HG03159 (cell line): ENCODE data around the gene ATP2B3.
A peak's percentile ranks its signal among the peaks of the same experiment; 100 is the strongest.
"Not testable (repeated sequence)": the region's sequence is repeated elsewhere in the genome, so short reads cannot be mapped to it uniquely, and the experiment has no call there.

Experiments used
- ATAC-seq: cut with Tn5 transposase; IDR thresholded peaks from one replicate; pipeline ENCODE4 v1.9.1; 2021; ENCODE audit warnings: mild to moderate bottlenecking, moderate library complexity; ENCODE audit not compliant: unreplicated experiment

Gene ATP2B3

GRCh38 chrX:153592091-153592833 lies 74.8 kb downstream of the ATP2B3 start:
- no peak for ATAC-seq

GRCh38 chrX:153592966-153593688 lies 75.7 kb downstream of the ATP2B3 start:
- no peak for ATAC-seq

- ATAC-seq: no peak
Observed at GRCh38 chrX:153593811-153594500, 76.5 kb downstream of the ATP2B3 start.

- ATAC-seq: no peak
Observed at GRCh38 chrX:153595387-153595786, 77.9 kb downstream of the ATP2B3 start.

GRCh38 chrX:153595859-153596857 lies 78.7 kb downstream of the ATP2B3 start:
- ATAC-seq: no peak

- no peak for ATAC-seq
Observed at GRCh38 chrX:153596981-153597750, 79.7 kb downstream of the ATP2B3 start.

GRCh38 chrX:153598541-153599191 lies 81.2 kb downstream of the ATP2B3 start, which contains the start of gene CCNQ:
TSS of gene CCNQ (minus strand) at chrX:153599139. CDS start at chrX:153599073, 66 bp downstream.
- ATAC-seq: peak; percentile 42

GRCh38 chrX:153599192-153600031 lies 82.0 kb downstream of the ATP2B3 start:
- peak; percentile 78 for ATAC-seq

- no peak for ATAC-seq
Observed at GRCh38 chrX:153600032-153600373, 82.6 kb downstream of the ATP2B3 start.

GRCh38 chrX:153600921-153601320 lies 83.5 kb downstream of the ATP2B3 start:
- no peak for ATAC-seq

- ATAC-seq: no peak
Observed at GRCh38 chrX:153601511-153602110, 84.2 kb downstream of the ATP2B3 start.

- ATAC-seq: no peak
Observed at GRCh38 chrX:153602601-153603000, 85.2 kb downstream of the ATP2B3 start.

GRCh38 chrX:153603131-153603656 lies 85.8 kb downstream of the ATP2B3 start:
- no peak for ATAC-seq

GRCh38 chrX:153604666-153605380 lies 87.4 kb downstream of the ATP2B3 start:
- ATAC-seq: not testable (repeated sequence)

GRCh38 chrX:153606503-153606902 lies 89.1 kb downstream of the ATP2B3 start:
- ATAC-seq: no peak

- ATAC-seq: no peak
Observed at GRCh38 chrX:153608376-153608775, 90.9 kb downstream of the ATP2B3 start.

- no peak for ATAC-seq
Observed at GRCh38 chrX:153608806-153609205, 91.4 kb downstream of the ATP2B3 start.
